ENCODE measurements around the gene ATP11C.
"Not testable (repeated sequence)": the region's sequence is repeated elsewhere in the genome, so short reads cannot be mapped to it uniquely, and the experiment has no call there.

Gene ATP11C

DNA sequence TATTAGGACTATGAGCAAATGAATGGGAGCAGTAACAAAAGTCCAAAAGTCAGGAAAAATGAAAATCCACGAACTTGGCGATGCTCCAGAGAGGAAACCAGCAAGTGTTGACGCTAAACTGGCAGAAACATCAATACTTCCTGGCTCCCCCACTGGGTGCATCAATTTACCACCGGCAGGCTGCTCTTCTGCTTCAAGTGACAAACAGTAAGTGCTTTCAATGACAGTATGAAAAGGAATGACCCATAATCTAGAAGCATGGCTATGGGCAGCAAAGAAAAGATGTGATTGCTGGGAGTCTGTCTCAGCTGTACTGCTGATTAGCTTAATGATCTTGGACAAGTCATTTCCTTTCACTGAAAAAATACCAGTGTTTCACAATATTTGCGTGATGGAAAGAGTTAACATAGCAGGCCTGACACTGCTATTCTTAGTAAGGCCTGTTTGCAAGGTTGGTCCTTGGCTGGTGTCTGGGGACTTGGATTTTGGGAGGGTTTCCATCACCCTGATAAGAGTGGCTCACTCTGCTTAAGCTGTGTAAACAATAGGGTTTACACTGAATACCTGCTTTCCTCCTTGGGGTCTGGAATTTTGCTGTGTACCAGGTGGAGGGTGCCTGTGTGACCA is 8.7 kb downstream of the ATP11C start:
- no peak for DNase-seq (ENCODE audit: low read depth)

DNA sequence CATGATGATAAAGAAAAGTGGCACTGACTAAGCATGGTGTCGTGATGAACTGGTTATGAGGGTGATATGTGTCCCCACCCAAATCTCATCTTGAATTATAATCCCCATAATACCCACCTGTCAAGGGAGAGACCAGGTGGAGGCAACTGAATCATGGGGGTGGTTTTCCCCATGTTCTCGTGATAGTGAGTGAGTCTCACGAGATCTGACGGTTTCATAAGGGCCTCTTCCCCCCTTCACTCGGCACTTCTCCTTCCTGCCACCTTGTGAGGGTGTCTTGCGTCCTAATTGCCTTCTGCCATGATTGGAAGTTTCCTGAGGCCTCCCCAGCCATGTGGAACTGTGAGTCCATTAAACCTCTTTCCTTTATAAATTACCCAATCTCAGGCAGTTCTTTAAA is 11.7 kb downstream of the ATP11C start:
- DNase-seq (ENCODE audit: low read depth) = not testable (repeated sequence)

DNA sequence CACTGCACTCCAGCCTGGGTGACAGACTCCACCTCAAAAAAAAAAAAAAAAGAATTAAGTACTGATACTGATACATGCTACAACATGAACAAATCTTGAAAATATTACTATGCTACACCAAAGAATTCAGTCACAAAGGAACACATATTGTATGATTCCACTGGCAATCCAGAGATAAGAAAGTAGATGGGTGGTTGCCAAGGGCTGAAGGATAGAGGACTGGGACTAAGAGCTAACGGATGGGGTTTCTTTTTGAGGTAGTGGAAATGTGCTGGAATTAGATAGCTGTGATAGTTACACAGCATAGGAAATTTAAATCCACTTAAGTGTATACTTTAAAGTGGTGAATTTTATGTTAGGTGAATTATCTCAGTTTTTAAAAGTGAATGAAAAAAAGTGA is 12.5 kb downstream of the ATP11C start:
- no peak for DNase-seq (ENCODE audit: low read depth)

DNA sequence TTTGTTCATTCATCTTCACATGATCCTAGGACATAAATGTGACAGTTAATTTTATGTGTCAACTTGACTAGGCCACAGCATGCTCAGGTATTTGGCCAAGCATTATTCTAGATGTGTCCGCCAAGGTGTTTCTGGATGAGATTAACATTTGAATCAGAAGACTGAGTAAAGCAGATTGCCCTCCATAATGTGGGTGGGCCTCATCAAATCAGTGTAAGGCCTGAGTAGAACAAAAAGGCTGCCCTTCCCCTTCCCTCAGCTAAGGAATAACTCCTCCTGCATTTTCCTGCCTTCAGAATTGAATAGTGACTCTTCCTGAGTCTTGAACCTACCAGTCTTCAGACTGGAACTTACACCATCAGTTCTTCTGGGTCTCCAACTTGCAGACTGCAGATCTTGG is 18.4 kb downstream of the ATP11C start:
- no peak for DNase-seq (ENCODE audit: low read depth)

DNA sequence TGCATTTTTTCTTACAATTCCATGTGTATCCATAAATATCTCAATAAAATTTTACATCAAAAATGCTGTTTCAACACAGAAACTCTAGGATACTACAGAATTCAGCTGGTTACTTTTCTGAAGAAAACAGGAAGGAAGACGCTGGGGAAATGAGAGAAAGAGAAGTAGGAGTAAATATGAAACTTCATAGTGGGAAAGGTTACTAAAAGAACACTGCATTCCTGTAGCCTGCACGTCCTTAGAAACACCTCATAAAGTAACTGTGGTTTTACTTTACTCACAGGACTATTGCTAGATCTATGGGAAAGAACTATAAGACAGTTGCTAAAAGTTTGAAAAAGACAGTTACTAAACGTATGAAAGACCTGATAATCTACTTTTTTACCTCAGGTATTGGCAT is 23.1 kb downstream of the ATP11C start:
- DNase-seq (ENCODE audit: low read depth) = no peak

DNA sequence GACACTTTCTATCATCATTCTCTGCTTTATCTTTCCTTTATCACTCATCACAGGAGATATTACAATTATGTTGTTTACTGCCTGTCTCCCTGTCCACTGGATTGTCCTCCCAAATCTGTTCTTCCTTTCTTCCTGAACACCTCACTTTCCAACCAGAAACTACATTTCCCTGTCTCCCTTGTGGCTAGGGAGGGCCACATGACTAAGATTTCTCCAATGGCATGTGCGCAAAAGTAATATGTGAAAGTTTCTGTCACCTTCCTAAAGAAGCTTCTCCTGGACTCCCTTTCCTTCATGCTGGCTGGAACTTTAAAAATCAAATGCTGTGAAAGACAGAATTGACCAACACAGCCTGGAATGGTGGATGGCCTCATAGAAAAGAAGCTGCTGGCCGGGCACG is 25.8 kb downstream of the ATP11C start:
- no peak for DNase-seq (ENCODE audit: low read depth)

DNA sequence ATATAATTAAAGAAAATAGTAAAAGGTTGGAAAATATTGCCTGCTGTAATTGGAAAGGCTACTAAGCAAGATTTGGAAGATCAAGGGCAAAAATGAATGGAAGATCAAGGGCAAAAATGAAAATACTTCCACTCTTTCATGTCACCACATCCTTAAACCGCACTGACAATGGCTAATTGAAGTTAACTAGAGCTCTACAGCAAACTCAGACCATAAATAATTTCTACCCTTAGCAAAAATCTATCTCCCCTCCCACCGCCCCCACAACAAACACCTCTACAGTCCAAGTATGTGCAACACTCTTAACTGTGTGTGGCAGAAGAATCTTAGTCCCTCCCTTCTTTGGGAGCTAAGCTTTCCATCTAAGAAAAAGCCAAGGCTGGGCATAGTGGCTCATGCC is 27.1 kb downstream of the ATP11C start:
- DNase-seq (ENCODE audit: low read depth) = no peak

DNA sequence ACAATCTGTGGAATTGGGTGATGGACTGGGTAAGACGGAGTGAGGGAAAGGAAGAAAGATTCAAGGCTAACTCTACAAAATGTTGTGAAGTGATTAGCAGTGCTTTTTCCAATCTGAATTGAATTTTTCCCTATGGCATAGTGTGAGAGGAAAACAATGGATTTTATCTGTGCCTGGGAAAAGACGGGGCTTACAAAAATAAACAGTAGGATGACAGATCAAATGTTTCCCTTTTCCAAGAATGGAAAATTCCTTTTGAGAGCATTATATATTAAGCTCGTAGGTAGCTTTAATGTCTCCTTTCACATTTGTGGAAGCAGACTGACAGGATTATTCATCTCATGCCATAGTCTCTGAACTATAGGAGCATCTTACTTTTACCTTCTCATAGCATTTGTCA is 27.8 kb downstream of the ATP11C start:
- DNase-seq (ENCODE audit: low read depth) = no peak

DNA sequence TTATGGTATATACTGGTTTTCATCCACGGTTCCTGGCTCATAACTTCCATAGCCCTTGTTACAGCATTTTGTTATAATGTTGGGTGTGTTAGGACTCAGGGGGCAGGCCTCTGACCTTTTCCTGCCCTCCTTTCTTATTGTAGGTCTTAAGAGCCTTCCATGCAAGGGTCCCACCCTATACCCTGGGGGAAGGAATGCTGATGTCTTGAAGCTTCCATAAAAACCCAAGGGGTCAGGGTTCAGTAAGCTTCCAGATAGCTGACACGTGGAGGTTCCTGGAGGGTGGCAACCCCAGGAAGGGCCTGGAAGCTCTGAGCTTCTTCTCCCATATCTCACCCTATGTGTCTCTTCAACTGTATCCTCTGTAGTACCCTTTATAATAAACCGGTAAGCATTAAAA is 29.6 kb downstream of the ATP11C start:
- no peak for DNase-seq (ENCODE audit: low read depth)

DNA sequence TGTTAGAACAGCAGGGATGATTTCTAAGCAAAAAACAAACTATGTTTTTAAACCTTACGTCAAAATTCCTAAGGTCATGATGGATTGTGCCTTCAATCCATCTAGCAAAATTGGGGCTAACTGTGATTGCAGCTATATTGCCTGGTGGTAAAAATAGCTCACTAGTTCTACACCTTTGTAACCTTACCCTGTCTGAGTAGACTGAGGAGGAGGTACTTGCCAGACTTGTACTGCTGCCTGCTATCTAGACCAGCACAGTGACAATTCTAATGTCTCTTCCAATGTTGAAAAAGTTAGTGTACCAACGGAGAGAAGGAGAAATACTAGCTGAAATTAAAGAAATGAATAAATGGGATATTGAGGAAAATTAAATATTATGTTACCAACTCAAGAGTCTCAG is 30.3 kb downstream of the ATP11C start:
- DNase-seq (ENCODE audit: low read depth) = no peak

DNA sequence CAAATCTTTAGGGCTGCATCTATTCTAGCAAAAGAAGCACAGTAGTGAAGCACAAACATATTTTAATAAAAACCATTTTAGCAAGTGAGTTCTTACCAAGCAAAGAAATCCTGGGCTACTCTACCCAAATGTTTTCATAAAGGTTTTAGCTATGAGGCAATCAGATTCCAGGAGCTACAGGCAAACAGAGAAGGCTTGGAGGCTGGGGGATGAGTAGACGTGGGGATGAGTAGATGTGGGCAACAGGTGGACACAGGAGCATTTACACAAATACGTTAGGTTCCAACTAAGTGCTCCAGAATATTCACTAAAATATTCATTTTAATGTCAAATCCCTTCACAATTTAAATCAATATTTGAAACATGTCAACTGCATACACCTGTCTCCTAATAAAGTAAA is 34.5 kb downstream of the ATP11C start:
- no peak for DNase-seq (ENCODE audit: low read depth)

DNA sequence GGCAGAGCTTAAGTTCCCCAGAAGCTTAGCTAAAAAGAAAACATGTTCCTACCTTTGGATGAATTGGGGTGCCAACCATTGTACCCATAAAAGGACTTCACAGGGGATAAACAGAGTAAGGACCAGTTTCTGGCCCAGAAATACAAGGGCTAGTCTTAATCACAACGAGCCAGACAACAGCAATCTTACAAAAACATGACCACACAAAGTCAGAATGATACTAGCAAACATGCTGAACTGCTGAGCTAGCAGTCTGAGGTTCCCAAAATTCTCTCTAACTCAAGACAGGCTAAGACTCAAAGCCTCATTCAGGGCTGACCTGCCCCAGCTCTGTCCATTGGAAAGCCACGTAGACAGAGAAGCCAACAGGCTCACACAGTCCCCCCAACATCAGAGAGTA is 40.3 kb downstream of the ATP11C start:
- DNase-seq (ENCODE audit: low read depth) = no peak

DNA sequence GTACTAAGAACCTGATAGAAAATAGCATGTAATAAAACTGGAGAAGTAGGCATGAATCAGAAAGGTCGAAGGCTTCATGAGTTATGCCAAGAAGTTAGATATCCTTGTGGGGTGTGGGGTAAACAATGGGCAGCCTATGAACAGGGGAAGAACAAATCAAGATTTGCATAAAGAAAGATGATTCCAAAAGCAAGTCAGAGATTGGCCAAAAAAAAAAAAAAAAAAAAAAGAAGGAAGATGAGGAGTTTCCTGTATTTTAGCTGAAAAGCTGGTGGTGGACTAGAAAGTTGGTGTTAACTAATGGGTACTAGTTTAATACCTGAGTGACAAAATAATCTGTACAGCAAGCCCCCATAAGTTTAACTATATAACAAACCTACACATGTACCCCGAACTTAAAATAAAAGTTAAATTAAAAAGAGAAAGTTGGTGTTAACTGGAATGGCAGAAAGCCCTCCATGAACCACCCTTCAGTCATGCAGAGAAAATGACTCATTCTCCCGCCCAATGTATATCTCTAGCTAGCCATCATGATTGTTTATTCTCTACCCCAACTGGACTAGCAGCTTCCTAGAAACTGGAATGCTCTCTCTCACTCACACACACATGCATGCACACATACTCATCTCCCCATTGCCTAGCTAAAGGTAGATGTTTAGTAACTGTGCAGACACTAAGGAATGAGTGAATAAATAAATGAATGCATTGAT is 41.7 kb downstream of the ATP11C start:
- no peak for DNase-seq (ENCODE audit: low read depth)

DNA sequence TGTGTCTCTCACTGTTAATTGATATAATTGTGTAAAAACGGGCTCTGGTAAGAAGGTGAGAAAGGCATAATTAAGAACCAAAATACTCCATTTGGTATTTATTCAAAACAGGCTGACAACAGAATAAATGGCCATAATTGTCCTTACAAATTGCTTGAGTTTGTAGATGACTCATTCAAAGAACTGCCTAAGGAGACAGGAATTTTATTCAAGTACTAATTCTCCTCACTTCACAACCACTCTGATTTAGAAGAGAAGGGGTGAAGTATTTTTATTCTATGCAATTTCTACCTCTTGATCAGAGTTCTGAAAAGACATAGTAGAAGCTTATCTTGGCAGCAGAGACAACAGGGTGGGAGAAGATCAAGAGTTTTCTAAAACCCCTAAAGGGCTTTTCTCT is 43.1 kb downstream of the ATP11C start:
- DNase-seq (ENCODE audit: low read depth) = no peak

DNA sequence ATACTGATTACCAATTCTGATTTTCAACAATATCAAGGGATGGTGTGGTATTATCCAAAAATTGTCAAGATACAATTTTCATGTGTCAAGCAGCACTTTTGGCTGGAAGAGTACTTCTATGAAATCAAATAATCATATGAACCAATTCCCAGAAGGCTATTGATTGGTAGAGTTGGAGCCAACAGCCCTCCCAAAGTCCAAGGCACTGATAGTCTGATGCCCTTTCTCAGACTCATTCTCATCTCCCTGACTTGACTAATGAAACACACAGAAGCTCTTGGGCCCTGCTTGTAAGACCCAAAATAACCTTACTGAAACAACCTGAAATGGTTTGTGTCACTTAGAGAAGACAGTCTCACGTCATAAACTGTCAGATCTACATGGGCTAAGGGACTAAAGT is 48.9 kb downstream of the ATP11C start:
- no peak for DNase-seq (ENCODE audit: low read depth)

DNA sequence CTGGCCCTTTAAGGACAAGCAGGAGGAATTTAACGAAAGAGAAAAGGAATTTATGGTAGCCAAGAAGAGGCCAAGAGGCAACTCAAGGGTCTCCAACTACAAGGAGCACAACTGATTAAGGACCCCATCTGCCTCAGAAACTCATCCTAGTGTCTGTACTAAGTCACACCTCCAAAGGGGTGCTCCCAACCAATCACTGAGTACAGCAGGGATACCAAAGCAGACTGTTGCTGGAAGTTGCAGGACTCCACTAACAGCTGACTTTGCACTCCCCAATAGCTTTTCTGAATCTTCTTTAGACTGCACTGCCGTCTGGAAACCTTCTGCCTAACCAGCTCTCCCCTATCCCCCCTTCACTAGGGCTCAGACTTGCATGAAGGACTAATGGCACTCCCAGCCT is 50.6 kb downstream of the ATP11C start:
- DNase-seq (ENCODE audit: low read depth) = no peak

DNA sequence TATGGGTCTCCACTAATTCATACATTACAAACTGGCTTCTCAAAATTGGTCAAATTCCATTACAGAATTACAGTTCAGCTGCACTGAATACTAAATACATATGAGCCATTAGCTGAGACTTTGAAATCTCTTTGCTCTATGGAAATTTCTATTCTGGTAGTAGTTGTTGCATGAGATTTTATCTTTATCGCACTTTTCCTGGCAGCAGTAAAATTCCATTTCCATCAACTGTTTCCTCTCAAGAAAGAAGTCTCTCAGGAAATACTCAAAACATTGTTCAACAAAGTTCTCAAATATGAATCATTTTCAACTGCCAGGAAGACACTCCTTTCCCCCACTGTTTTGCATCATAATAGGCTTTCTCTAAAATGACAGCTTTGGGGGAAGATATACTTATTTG is 51.3 kb downstream of the ATP11C start:
- no peak for DNase-seq (ENCODE audit: low read depth)

DNA sequence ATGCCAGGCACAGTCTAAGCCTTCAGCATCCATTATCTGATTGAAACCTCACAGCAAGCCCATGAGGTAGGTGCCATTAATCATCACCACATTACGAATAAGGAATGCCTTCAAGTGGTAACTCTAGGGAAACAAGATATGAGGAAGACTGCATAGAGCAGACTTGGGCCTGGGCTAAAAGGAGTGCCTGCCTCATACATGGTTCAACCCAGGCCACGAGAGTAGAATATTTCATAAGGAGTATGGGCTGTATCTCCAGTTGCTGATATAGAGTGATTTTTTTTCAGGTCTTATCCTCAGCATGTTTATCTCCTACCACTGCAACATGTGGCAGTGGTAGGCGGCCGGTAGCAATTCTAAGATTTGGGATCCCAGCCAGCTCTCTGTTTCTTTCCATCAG is 51.7 kb downstream of the ATP11C start:
- no peak for DNase-seq (ENCODE audit: low read depth)

DNA sequence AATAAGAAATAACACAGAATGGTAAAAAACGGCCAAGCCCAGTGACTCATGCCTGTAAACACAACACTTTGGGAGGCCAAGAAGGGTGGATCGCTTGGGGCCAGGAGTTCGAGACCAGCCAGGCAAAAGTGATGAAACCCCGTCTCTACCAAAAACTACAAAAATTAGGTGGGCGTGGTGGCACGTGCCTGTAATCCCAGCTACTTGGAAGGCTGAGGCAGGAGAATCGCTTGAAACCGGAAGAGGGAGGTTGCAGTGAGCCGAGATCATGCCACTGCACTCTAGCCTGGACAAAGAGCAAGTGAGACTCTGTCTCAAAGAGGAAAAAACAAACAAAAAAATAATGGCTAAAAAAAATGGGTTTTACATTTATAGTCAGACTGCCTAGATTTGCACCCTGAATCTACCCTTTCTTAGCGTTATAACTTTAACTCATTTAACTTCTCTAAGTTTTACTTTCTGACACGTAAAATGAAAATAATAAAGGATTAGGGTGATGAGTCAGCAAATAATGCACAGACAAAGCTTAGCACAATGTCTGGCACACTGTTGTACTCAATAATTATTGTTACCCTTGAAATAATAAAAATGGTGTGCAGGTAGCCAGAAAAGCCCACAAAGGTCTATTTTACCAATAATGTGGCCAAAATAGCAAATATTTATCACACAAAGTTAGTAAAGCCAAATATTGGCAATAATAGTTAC is 55.0 kb downstream of the ATP11C start:
- DNase-seq (ENCODE audit: low read depth) = no peak

DNA sequence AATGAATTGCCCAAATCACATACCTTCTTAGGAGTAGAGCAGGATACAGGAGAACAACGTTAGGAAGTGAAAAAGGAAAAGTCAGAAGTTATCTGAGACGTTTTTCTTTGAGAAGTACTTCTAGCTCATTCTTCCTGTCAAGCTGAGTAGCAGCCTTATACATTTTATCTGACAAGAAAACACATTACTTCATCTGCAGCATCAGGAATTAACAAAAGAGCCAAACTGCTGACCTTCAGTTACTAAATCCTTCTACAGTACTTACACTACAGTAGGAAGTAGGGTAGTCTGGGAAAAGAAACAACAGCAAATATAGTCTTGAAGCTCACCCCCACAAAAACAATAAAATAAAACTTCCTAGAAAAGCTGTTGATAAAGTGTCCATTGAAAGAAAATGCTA is 57.0 kb downstream of the ATP11C start:
- no peak for DNase-seq (ENCODE audit: low read depth)

DNA sequence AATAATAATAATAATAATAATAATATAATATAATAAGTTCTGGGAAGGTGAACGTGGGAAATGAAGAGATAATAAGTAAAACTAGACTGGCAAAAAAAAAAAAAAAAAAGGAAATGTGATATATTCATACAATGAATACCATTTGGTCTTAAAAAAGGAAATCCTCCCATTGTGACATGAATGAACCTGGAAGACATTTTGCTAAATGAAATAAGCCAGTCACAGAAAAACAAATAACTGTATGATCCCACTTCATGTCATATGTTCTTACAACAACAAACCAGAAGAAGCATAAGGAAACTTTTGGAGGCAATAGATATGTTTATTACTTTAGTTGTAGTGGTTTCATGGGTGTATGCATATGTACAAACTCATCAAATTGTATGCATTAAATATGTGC is 63.1 kb downstream of the ATP11C start:
- DNase-seq (ENCODE audit: low read depth) = no peak

DNA sequence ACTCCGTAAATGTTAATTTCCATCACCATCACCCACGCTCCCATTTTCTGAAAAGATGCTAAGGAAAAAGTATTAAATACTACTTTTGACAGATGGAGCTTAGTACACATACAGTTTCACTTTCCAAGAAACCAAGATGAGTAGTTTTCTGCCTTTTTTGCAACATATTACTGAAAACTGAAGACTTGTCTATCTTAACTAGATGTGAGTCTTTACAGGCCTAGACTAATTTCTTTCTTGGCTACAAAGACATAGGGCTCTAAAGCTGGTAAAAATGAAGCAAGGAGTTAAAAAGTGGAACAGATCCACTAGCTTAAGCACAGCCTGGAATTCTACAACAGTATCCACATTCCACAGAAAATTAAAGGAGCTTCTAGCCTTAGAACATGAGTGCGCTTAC is 68.2 kb downstream of the ATP11C start:
- no peak for DNase-seq (ENCODE audit: low read depth)

DNA sequence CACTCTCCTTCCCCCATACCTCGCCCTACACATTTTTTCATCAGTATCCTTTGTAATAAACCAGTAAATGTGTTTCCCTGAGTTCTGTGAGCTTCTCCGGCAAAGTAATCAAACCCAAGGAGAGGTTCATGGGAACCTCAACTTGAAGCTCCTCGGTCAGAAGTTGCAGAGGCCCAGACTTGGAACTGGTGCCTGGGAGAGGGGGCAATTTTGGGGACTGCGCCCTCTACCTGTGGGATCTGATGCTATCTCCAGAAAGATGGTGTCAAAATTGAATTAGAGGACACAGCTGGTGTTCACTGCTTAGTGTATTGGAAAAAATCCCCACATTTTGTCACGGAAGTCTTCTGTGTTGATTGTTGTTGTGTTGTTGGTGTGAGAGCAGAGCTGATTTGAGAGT is 70.6 kb downstream of the ATP11C start:
- no peak for DNase-seq (ENCODE audit: low read depth)

DNA sequence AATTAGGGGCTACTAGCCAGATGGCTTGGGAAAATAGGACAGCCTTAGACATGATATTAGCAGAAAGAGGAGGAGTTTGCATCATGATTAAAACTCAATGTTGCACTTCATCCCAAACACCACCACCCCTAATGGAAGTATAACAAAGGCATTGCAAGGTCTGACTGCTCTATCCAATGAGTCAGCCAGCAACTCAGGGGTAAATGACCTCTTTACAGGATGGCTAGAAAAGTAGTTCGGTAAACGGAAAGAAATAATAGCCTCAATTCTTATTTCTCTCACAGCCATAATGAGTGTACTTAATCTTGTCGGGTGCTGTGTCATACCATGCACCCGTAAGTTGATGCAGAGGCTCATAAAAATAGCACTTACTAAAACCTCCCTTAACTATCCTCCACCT is 76.0 kb downstream of the ATP11C start:
- not testable (repeated sequence) for DNase-seq (ENCODE audit: low read depth)
